Measurements from ENCODE around the gene CUBN.

Gene CUBN

GRCh38 chr10:17112566-17112965 lies 17.0 kb downstream of the CUBN start:
- H3K27ac ChIP-seq: no peak overlapping the region
- H3K4me3 ChIP-seq: no peak overlapping the region

DNA sequence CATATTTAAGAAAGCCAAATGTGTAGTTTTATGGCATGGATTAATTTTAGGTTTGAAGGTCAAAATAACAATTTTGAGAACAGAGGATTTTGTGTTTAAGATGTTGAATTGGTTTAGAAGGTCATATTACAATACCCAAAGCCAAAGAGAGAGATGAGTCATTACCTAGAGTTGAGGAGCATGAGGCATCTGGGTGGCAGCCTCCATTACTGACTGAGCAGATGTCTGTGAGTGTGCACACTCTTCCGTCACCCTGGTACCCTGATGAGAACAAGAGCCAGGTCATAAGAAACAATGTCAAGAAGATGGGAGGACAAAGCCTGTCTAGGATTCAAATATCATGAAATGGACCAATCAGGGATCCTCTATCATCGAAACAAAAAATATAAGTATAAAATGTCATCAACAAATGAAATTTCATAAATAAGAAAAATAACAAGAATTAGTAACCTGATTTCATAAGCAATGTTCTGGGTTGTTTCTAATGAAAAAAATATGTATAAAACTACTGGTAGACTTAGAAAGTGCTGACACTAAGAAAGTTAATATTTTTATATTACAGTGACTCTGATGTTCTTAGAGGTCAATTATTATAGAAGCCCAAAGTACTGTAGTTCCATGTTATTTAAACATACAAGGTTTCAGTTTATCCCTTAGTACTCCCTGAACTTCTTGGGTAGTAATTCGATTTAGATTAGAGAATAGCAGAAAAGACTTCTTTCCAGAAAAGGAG lies 20.0 kb downstream of the CUBN start:
- H3K4me3 ChIP-seq: no peak overlapping the region
- no peak overlapping the region for H3K27ac ChIP-seq

GRCh38 chr10:17109046-17109445 lies 20.6 kb downstream of the CUBN start:
- Histone ChIP-seq H3K4me3 (no peak overlapping the region), H3K27ac (no peak overlapping the region)

- no peak overlapping the region for H3K27ac ChIP-seq
- H3K4me3 ChIP-seq: no peak overlapping the region
These were observed 22.6 kb downstream of the CUBN start for GRCh38 chr10:17106991-17107390.

DNA sequence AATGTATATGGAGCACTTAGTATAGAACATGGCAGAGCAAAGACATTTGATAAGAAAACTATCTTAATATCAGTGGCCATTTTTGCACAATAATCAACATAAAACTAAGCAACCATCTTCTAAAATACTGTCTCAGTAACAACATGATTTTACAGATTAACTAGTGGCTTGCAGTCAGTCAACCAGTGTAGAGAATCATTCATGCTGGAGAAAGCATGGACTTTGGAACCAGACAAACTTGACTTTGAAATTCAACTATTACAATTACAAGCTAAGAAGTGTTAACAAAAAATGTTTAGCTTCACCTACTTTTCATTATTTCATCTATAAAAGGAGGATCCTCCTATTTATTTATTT lies 27.7 kb downstream of the CUBN start:
- Histone ChIP-seq H3K4me3 (no peak overlapping the region), H3K27ac (peak overlapping the region in 1 of 21 experiments; percentile 18)

DNA sequence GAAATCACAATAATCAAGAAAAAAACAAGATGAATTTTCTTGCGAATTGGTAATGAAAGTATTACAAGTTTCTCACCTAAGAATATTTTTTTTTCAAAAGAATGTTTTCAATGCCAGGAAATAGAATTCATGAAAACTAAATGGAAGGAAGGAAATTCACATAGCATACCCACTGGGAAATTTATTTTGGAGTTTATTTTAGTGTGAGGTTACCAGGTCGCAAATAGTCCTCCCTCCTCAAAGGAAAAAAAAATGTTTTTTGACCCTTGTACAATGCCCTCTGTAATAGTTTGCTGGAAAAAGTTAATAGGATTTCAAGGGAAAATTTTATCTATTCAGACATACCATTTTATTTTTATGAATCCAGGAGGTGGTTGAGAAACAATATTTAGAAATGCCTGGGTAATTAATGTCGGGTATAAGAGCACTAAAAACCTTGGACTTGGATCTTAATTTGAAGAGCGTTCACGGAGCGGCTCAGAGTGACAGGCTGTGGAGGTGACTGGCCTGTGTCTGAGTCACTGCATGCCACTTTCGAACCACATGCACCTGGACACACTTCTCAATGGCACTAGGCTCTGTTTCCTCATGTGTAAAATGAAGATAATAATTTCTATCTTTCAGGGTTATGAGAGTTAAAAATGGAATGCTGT lies 28.2 kb downstream of the CUBN start:
- peak overlapping the region in 1 of 21 experiments; percentile 18 for H3K27ac ChIP-seq

DNA sequence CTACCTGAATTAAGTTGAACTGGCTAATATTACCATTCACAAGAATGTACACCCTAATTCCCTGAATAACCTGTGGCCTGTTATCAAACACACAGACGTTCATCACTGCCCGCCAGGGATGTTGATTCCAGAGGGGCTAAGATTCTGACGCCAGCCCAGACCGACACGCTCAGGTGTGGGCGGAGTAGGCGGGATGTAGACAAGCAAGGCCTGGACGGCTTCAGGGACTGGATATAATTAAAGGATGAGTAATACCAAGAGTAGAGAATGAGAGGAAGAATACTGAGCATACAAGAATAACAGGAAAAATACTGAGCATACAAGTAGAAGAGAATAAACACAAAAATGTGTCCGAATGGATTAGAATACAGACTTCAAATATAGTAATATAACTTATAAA lies 29.0 kb downstream of the CUBN start:
- no peak overlapping the region for H3K4me3 ChIP-seq
- H3K27ac ChIP-seq: peak overlapping the region in 1 of 21 experiments; percentile 14

More for the DNA sequence above, 28.2 kb downstream of the CUBN start:
- no peak overlapping the region for H3K4me3 ChIP-seq

DNA sequence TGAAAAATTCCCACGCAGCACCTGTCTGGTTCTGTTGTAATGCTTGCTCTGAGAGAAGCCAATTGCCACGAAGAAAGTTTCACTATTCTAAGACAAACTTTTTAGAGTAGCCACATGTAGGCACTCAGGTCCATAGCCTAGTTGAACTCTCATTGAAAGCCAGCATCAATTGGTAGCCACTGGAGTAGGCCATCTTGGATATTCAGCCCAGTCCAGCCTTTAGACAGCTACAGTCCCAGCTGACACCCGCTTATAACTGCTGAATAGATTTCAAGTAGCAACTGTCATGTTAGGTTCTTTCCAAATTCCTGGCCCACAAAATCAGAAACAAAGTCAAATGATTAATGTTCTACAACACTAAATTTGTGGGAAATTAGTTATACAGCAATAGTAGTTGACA lies 31.6 kb downstream of the CUBN start:
- H3K27ac ChIP-seq: no peak overlapping the region

GRCh38 chr10:17094844-17095243 lies 34.8 kb downstream of the CUBN start:
- H3K4me3 ChIP-seq: no peak overlapping the region
- H3K27ac ChIP-seq: no peak overlapping the region

More for the DNA sequence above, 31.6 kb downstream of the CUBN start:
- no peak overlapping the region for H3K4me3 ChIP-seq

GRCh38 chr10:17092986-17093803 lies 36.4 kb downstream of the CUBN start:
- Histone ChIP-seq H3K27ac (peak overlapping the region in 3 of 21 experiments; percentile 1 to 35 (median 2)), H3K4me3 (no peak overlapping the region)

- Histone ChIP-seq H3K27ac (peak overlapping the region in 2 of 21 experiments; percentile 1 to 35), H3K4me3 (no peak overlapping the region)
These were observed 37.2 kb downstream of the CUBN start for GRCh38 chr10:17092216-17092944.

DNA sequence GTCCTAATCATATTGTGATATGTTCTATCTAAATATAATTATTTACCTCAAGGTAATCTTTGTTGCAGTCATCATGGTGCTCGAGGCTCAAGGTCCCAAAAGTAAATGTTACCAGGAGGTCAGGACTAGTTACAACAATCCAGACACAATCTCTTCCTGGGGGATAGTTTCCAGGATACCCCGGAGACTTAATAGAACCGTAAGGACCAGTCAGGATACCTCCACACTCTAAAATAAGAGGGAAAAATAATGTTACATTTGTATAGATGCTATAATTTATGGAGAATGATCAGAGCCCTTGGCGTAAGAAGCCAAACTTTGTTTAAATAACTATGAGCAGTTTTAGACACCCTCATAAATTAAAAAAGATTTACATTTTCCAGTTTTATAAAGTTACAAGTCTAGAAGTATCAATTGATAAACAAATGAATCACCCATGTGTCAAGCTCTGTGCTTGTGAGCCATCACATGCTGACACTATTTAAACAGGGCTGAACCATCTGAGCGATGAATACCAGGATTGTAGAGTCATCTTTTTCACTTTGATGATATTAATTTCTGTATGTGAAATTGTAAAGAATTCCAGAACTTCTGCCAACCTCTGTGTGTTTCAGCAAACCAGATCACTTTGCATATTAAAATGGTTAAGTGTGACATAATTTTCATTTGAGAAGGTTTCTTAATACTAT lies 41.3 kb downstream of the CUBN start:
- Histone ChIP-seq H3K27ac (peak overlapping the region in 2 of 21 experiments; percentile 30 to 34), H3K4me3 (no peak overlapping the region)

- Histone ChIP-seq H3K27ac (no peak overlapping the region), H3K4me3 (no peak overlapping the region)
These were observed 42.7 kb downstream of the CUBN start for GRCh38 chr10:17086865-17087367.

- H3K27ac ChIP-seq: peak overlapping the region in 10 of 21 experiments; percentile 4 to 74 (median 35)
- no peak overlapping the region for H3K4me3 ChIP-seq
These were observed 44.4 kb downstream of the CUBN start for GRCh38 chr10:17085011-17085725.

DNA sequence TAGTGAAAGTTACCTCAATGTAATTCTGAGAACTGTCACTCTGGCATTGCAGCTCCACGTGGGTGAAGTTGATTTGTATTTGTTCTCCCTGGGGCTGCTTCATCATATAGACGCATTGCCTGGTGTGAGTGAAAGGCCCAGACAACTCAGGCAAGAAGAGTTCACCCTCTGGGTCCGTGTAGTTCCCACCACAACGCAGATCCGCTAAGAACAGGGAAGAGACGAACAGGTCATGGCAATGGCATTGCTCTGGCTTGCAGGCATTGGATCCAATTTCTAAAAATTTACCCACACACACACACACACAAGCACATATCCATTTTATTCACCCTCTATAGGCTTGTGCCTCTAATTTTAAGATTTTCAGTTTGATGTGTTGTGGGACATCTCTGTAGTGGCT lies 45.4 kb downstream of the CUBN start:
- Histone ChIP-seq H3K4me3 (no peak overlapping the region), H3K27ac (peak overlapping the region in 10 of 21 experiments; percentile 5 to 74 (median 34))

DNA sequence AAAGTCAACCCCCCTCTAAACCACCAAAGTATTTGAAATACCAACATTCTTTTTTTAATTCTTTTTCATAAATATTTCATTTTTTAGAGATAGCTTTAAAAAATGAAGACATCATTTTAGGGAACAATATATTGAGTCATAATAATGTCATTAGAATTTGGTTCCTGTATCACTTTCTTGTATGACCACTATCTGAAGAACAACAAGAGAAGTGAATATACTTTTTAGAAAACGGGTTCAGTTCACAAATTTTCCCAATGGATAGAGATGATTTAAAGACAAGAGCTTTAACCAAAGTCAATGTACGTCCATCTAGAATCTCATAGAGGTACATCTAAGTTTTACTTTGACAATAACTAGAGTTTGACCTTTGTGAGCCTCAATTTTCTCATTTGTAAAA lies 48.2 kb downstream of the CUBN start:
- Histone ChIP-seq H3K4me3 (no peak overlapping the region), H3K27ac (no peak overlapping the region)

DNA sequence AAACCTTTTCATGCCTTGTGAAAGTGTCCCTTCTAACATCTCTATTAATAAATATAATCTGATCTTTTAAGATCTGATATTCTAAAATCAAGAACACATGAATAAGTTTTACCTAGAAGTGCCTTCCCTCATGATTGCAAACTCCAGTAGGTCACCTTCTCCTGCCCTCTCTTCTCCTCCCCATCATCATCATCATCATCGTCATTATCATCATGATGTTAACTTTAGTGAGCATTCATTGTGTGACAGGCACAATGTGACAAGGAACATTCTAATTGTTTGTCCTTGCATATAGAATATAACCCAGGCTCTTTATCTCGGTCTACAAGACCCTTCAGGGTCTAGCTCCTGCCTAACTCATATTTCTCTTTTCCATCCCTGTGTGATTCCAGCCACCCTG lies 51.7 kb downstream of the CUBN start:
- peak overlapping the region in 2 of 21 experiments; percentile 46 to 77 for H3K27ac ChIP-seq

DNA sequence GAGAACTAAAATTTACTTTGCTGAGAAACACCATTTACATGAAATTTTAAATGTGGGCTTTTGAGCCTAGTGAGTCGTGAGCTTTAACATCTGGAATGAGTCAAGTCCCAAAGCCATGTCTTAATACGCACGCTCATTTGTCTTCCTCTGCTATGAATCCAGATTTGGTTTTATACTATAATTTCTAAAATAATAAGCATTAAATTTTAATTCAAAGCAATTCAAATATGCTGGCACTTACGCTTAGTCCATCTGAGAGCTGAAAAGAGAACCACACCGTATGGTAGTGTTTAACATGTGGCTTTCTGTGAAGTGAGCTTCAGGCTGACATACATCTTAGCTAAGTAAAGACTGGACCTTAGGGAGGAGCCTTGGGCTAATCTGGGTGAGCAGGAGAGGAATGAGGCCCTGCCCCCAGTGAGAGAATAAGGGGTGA lies 52.2 kb downstream of the CUBN start:
- Histone ChIP-seq H3K27ac (peak overlapping the region in 5 of 21 experiments; percentile 7 to 77 (median 66)), H3K4me3 (no peak overlapping the region)

More for the DNA sequence above, 51.7 kb downstream of the CUBN start:
- H3K4me3 ChIP-seq: no peak overlapping the region
